ENCODE measurements around the gene CALHM6. TPM values are rescaled to one million over a fixed set of nuclear protein-coding genes. Genes with fewer than 3 reads are reported as not detected.
"Not testable (repeated sequence)": the region's sequence is repeated elsewhere in the genome, so short reads cannot be mapped to it uniquely, and the experiment has no call there.

The CALHM6 gene
- polyA plus RNA-seq, 4 donors: 2.8 to 5.6 (median 4.6) TPM

GRCh38 chr6:116472706-116473105 is 11.5 kb downstream of the CALHM6 start:
- DNase-seq (ENCODE audit: low read depth in 4 of 4, low spot score in 3 of 4): no peak

- DNase-seq (ENCODE audit: low read depth in 4 of 4, low spot score in 3 of 4): no peak
Observed at GRCh38 chr6:116475141-116475540, 14.0 kb downstream of the CALHM6 start.

DNA sequence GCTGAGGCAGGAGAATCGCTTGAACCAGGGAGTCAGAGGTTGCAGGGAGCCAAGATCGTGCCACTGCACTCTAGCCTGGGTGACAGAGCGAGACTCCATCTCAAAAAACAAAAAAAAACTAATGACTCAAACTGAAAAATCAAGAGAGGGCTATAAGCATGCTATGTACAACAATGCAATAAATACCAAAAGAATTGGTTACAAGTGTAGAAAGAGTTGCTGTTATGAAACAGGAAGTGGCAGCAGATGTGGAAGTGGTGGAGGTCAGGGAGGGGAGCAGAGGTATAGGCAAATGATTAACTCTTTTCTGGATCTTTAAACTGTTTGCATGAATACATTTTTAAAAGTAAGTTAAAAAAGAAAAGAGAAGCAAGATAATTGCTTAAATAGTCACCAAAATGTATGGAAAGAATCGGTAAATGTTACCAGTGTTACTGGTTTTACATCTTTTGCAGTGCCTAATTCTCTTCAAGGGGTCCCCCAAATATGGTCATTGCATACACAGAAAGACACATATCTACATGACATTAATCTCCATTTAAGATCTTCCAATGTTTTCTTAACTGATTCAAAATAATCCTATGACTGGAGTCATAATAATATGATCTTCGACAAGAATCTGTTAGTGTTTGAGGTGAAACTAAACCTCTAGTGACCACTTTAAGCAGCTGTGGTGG is 15.0 kb downstream of the CALHM6 start:
- DNase-seq (ENCODE audit: low read depth in 4 of 4, low spot score in 3 of 4): no peak

DNA sequence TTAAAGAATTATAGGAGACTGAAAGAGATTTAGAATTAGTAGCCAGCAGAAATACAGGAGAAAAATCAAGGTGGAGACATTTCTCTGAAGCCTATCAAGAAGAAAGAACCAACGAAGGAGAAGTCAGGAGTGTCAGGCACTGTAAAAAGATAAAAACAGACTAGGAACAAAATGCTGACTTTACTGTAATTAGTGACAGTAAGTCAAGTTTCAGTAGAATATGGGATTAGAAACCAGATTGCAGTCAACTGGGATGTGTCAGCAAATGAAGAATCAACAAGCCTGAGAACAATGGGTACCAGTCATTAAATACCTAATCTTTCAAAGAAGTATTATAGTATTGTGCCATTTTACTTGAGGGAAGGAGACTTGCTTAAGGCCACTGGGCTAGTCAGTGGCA is 21.6 kb downstream of the CALHM6 start:
- no peak for DNase-seq (ENCODE audit: low read depth in 4 of 4, low spot score in 3 of 4)

GRCh38 chr6:116483616-116484015 is 22.4 kb downstream of the CALHM6 start:
- no peak for DNase-seq (ENCODE audit: low read depth in 4 of 4, low spot score in 3 of 4)

DNA sequence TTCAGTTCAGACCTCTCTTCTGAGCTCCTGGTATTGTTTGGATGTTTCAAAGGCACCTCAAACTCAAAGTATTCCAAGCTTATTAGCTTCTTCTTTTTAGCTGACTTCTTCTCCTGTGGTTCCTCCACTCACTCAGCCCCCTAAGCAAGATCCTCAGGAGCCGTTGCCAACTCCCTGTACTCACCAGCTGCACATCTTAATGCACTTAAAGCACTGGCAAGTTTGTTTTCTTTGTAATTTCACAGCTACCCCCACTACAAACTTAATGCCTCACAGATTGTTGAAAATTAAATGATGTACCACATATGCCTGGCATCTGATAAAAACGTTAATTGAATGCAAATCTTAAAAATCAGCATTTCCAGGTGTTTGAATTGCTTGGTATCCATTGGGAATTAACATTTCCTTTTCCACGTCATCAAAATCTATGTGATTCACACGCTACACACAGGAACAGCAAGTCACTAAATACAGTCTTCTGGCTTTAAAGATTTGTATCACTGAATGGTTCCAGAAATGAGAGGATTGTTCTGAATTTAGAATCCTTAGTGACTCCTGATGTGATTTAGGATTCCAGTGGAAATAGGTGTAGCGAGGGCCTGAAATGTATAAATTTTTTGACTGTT is 24.5 kb downstream of the CALHM6 start:
- DNase-seq (ENCODE audit: low read depth in 4 of 4, low spot score in 3 of 4): no peak

DNA sequence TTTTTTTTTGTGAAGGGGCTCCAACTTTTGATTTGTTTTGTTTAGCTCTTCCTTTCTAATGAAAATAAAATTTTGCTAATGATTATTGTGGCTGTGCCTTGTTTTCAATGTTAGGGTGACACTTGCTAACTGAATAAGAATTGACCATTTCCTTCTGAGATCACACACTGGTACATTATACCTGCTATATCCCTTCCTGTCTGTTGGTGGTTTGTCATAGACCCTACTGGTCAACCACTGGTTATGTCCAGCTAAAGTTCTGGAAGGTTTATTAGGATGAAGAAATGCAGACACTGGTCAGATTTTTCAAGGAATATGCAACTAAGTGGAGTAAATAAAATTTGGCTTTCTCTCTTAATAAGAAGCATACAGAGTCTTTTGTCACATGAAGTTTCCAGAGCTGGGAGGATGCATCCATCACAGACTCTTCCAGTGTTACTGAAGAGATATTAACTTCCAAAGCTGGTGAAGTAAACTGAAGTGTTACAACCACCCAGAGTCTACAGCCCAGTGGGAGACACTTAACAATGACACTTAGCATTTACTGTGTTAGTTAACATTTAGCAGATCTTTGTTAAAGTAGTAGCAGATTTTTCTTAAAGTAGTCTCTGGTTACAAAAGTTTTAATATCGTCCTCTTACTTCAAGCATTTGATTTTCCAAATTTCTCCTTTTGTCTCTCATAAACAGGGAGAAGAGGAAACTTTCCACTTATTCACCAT is 30.6 kb downstream of the CALHM6 start:
- DNase-seq (ENCODE audit: low read depth in 4 of 4, low spot score in 3 of 4): no peak

- DNase-seq (ENCODE audit: low read depth in 4 of 4, low spot score in 3 of 4): no peak
Observed at GRCh38 chr6:116492331-116493067, 31.3 kb downstream of the CALHM6 start.

GRCh38 chr6:116495161-116495560 is 34.0 kb downstream of the CALHM6 start:
- DNase-seq (ENCODE audit: low read depth in 4 of 4, low spot score in 3 of 4): not testable (repeated sequence)

GRCh38 chr6:116497113-116497676 is 36.0 kb downstream of the CALHM6 start:
- DNase-seq (ENCODE audit: low read depth in 4 of 4, low spot score in 3 of 4): no peak

DNA sequence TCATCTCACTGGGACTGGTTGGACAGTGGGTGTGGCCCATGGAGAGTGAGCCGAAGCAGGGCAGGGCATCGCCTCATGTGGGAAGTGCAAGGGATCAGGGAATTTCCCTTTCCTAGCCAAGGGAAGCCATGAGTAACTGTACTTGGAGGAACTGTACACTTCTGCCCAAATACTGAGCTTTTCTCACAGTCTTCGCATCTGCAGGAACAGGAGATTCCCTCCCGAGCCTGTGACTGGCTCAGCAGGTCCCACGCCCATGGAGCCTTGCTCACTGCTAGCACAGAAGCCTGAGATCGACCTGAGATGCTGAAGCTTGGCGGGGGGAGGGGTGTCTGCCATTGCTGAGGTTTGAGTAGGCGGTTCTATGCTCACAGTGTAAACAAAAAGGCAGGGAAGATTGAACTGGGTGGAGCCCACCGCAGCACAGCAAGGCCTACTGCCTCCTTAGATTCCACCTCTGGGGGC is 39.8 kb downstream of the CALHM6 start:
- DNase-seq (ENCODE audit: low read depth in 4 of 4, low spot score in 3 of 4): no peak

GRCh38 chr6:116507324-116507723 is 46.1 kb downstream of the CALHM6 start:
- no peak for DNase-seq (ENCODE audit: low read depth in 4 of 4, low spot score in 3 of 4)

DNA sequence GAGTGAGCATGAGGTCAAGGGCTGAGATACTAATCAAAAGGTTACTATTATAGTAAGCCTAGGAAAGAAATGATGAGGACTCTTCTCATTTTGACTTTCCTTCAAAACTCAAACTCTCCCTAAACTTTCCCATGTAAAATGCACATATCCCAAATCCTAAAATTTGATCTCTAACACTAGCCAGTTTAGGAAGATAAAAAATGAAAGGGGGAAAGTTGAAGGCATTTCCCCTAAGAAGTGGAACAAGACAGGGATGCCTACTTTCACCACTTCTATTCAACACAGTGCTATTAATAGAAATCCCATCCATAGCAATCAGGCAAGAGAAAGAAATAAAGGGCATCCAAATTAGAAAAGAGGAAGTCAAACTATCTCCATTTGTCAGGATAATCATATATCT is 47.4 kb downstream of the CALHM6 start:
- no peak for DNase-seq (ENCODE audit: low read depth in 4 of 4, low spot score in 3 of 4)

- no peak for DNase-seq (ENCODE audit: low read depth in 4 of 4, low spot score in 3 of 4)
Observed at GRCh38 chr6:116511424-116512110, 50.4 kb downstream of the CALHM6 start, which contains the start of gene CALHM5. Gene CALHM5 (plus strand): TSS chr6:116511639. CDS start chr6:116511697, 58 bp downstream.

- DNase-seq (ENCODE audit: low read depth in 4 of 4, low spot score in 3 of 4): no peak
Observed at GRCh38 chr6:116512111-116512559, 51.0 kb downstream of the CALHM6 start.

DNA sequence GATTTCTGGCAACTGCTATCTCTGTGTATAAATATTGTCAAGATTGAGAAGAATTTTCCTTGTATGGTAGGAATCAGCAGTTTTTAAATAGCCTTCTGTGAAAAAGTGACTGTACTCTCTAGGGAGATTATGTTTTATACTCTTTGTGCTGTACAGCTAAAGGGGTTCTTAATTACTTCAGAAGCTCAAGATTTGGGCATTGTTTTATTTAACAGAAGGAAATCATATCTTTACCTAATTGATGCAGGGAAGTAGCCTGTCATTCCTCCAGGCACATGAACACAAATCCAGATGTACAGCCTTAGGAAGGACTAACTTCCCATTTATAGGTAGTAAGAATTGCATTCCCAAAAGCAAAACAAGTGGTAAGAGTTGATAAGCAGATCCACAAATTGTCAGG is 51.6 kb downstream of the CALHM6 start:
- peak in 1 of 4 donors; percentile 8 for DNase-seq (ENCODE audit: low read depth in 4 of 4, low spot score in 3 of 4)
